HG03342 (cell line): ENCODE data around the gene INSC.

Experiments used
- ATAC-seq: cut with Tn5 transposase; IDR thresholded peaks from one replicate; pipeline ENCODE4 v1.9.1; 2021; ENCODE audit warnings: mild to moderate bottlenecking, moderate library complexity; ENCODE audit not compliant: unreplicated experiment

INSC gene

GRCh38 chr11:15180212-15180792 lies 65.6 kb downstream of the INSC start:
- peak; percentile 51 for ATAC-seq

GRCh38 chr11:15182372-15182771 lies 67.6 kb downstream of the INSC start:
- ATAC-seq = no peak

- ATAC-seq = no peak
Observed at GRCh38 chr11:15185021-15185420, 70.3 kb downstream of the INSC start.

- ATAC-seq = no peak
Observed at GRCh38 chr11:15186146-15186545, 71.4 kb downstream of the INSC start.

GRCh38 chr11:15189189-15189588 lies 74.5 kb downstream of the INSC start:
- ATAC-seq = no peak

GRCh38 chr11:15189641-15190365 lies 75.1 kb downstream of the INSC start:
- ATAC-seq = no peak

- ATAC-seq = no peak
Observed at GRCh38 chr11:15190611-15191010, 75.9 kb downstream of the INSC start.

GRCh38 chr11:15192005-15192556 lies 77.4 kb downstream of the INSC start:
- ATAC-seq = no peak

- ATAC-seq = no peak
Observed at GRCh38 chr11:15194671-15195415, 80.1 kb downstream of the INSC start.

GRCh38 chr11:15195454-15196200 lies 80.9 kb downstream of the INSC start:
- no peak for ATAC-seq

- no peak for ATAC-seq
Observed at GRCh38 chr11:15196704-15197103, 82.0 kb downstream of the INSC start.

- ATAC-seq = no peak
Observed at GRCh38 chr11:15197696-15198095, 83.0 kb downstream of the INSC start.

GRCh38 chr11:15198284-15198683 lies 83.6 kb downstream of the INSC start:
- ATAC-seq = no peak

GRCh38 chr11:15199693-15200092 lies 85.0 kb downstream of the INSC start:
- no peak for ATAC-seq

GRCh38 chr11:15200696-15201095 lies 86.0 kb downstream of the INSC start:
- no peak for ATAC-seq

- no peak for ATAC-seq
Observed at GRCh38 chr11:15201586-15201985, 86.9 kb downstream of the INSC start.

- no peak for ATAC-seq
Observed at GRCh38 chr11:15202626-15203025, 87.9 kb downstream of the INSC start.

- ATAC-seq = no peak
Observed at GRCh38 chr11:15204711-15205110, 90.0 kb downstream of the INSC start.

GRCh38 chr11:15206791-15207190 lies 92.1 kb downstream of the INSC start:
- ATAC-seq = no peak

- peak; percentile 94 for ATAC-seq
Observed at GRCh38 chr11:15208378-15209222, 93.9 kb downstream of the INSC start.
